CD4-positive, alpha-beta T cell treated with Interleukin-4 for 4 hours (primary cell): Measurements from ENCODE around the gene FAM163B.

Experiments used
- DNase-seq: peaks from one replicate; pipeline ENCODE4 v3.0.0-alpha.2; 2020

The FAM163B gene

GRCh38 chr9:133597316-133597957 is 11.8 kb downstream of the FAM163B start:
- DNase-seq = no peak

- DNase-seq = no peak
Observed at GRCh38 chr9:133595910-133596309, 13.3 kb downstream of the FAM163B start.

GRCh38 chr9:133594310-133594709 is 14.9 kb downstream of the FAM163B start:
- DNase-seq = no peak

GRCh38 chr9:133593587-133594253 is 15.5 kb downstream of the FAM163B start:
- no peak for DNase-seq

GRCh38 chr9:133592731-133593409 is 16.3 kb downstream of the FAM163B start:
- no peak for DNase-seq

- no peak for DNase-seq
Observed at GRCh38 chr9:133591985-133592384, 17.2 kb downstream of the FAM163B start.

- DNase-seq = no peak
Observed at GRCh38 chr9:133591116-133591910, 17.9 kb downstream of the FAM163B start.

- no peak for DNase-seq
Observed at GRCh38 chr9:133590231-133590855, 18.8 kb downstream of the FAM163B start.

- DNase-seq = no peak
Observed at GRCh38 chr9:133589454-133590227, 19.5 kb downstream of the FAM163B start.

GRCh38 chr9:133587466-133587865 is 21.7 kb downstream of the FAM163B start:
- DNase-seq = no peak

GRCh38 chr9:133587051-133587450 is 22.1 kb downstream of the FAM163B start:
- no peak for DNase-seq

GRCh38 chr9:133585481-133586351 is 23.5 kb downstream of the FAM163B start:
- no peak for DNase-seq

GRCh38 chr9:133584559-133585476 is 24.4 kb downstream of the FAM163B start:
- DNase-seq = no peak

GRCh38 chr9:133584167-133584558 is 25.0 kb downstream of the FAM163B start:
- no peak for DNase-seq

GRCh38 chr9:133583586-133583985 is 25.6 kb downstream of the FAM163B start:
- DNase-seq = no peak

- no peak for DNase-seq
Observed at GRCh38 chr9:133583111-133583510, 26.1 kb downstream of the FAM163B start.

- DNase-seq = no peak
Observed at GRCh38 chr9:133582501-133583045, 26.6 kb downstream of the FAM163B start.

GRCh38 chr9:133581513-133582343 is 27.5 kb downstream of the FAM163B start:
- DNase-seq = no peak

GRCh38 chr9:133581011-133581410 is 28.2 kb downstream of the FAM163B start:
- DNase-seq = no peak
